Suprapubic skin (tissue), 4 donors: ENCODE measurements around the gene GSTT2B. TPM values are rescaled to one million over a fixed set of nuclear protein-coding genes. Genes with fewer than 3 reads are reported as not detected.

Experiments
- DNase-seq, 2 donors: peaks; one replicate each; pipeline ENCODE4 v3.0.0-alpha.2; 2019; ENCODE audit warnings: low spot score in 2 of 2
- H3K27ac ChIP-seq: fragments of 200-600 bp; sonication (generic); one replicate; pipeline ENCODE4 v1.5.1; 2019
- H3K27me3 ChIP-seq: fragments of 200-600 bp; sonication (generic); one replicate; pipeline ENCODE4 v1.5.1; 2019
- H3K36me3 ChIP-seq: fragments of 200-600 bp; sonication (generic); one replicate; pipeline ENCODE4 v1.5.1; 2019
- H3K4me1 ChIP-seq: fragments of 200-600 bp; sonication (generic); one replicate; pipeline ENCODE4 v1.5.1; 2019
- H3K4me3 ChIP-seq: fragments of 200-600 bp; sonication (generic); one replicate; pipeline ENCODE4 v1.5.1; 2019; ENCODE audit warnings: mild to moderate bottlenecking
- H3K9me3 ChIP-seq: fragments of 200-600 bp; sonication (generic); one replicate; pipeline ENCODE4 v1.5.1; 2019
- CTCF ChIP-seq, 2 donors: fragments of 200-600 bp in 1 of 2; fragments of 450-650 bp in 1 of 2; sonication (generic) in 1 of 2; IDR thresholded peaks; one replicate each; pipeline ENCODE4 v1.5.1; 2016 to 2019; ENCODE audit warnings: antibody characterized with exemption in 2 of 2, mild to moderate bottlenecking in 1 of 2, moderate library complexity in 1 of 2
- EP300 ChIP-seq: sonication (generic); formaldehyde crosslinking; IDR thresholded peaks from one replicate; pipeline ENCODE4 v1.6.1; 2017; ENCODE audit warnings: antibody characterized with exemption
- POLR2A ChIP-seq, 2 donors: fragments of 450-650 bp; IDR thresholded peaks; one replicate each; pipeline ENCODE4 v1.6.1; 2017; ENCODE audit warnings: antibody characterized with exemption in 2 of 2, mild to moderate bottlenecking in 2 of 2, moderate library complexity in 2 of 2
- POLR2AphosphoS5 ChIP-seq, 3 donors: sonication (generic); formaldehyde crosslinking; IDR thresholded peaks; one replicate each; pipeline ENCODE4 v1.6.1; 2017; ENCODE audit warnings: antibody characterized with exemption in 3 of 3
- WGBS: methylation state at CpG from one replicate; pipeline ENCODE4 v1.1.5; 2018; 5-methylcytosine and 5-hydroxymethylcytosine counted together
- total RNA-seq, 4 donors: library from RNA; depleted of rRNA; stranded (reverse); fragments of >200 nt; gene quantifications; one replicate each; pipeline ENCODE4 v1.1.0, GENCODE V29; 2016

GSTT2B gene
- total RNA-seq, 4 donors from 2014 or later, result 3.2 to 13.5 (median 6.7) TPM

- TF ChIP-seq POLR2A (IDR thresholded peaks at IDR 0.05) (no peak), CTCF (IDR thresholded peaks at IDR 0.05) (no peak), POLR2AphosphoS5 (IDR thresholded peaks at IDR 0.05) (no peak), EP300 (no peak)
- 3% methylated on average over 1 of the region's 1 CpG for WGBS
- peak overlapping the region; percentile 60 for H3K4me3 ChIP-seq
- no peak for DNase-seq
- peak overlapping the region; percentile 84 for H3K27ac ChIP-seq
- H3K36me3 ChIP-seq, result no peaks in the 10 kb centered on the region
- no peaks in the 10 kb centered on the region for H3K27me3 ChIP-seq
- H3K9me3 ChIP-seq, result no peaks in the 10 kb centered on the region
- peaks cover 13% of the 10 kb centered on the region for H3K4me1 ChIP-seq
These were observed 47.7 kb downstream of the GSTT2B start for GRCh38 chr22:23913306-23913660.

GRCh38 chr22:23912293-23912903 lies 48.6 kb downstream of the GSTT2B start:
- Histone ChIP-seq H3K4me1 (peaks cover 13% of the 10 kb centered on the region), H3K27ac (no peak overlapping the region), H3K27me3 (no peaks in the 10 kb centered on the region), H3K9me3 (no peaks in the 10 kb centered on the region), H3K36me3 (no peaks in the 10 kb centered on the region), H3K4me3 (no peak overlapping the region)
- no peak for TF ChIP-seq EP300
- no peak for TF ChIP-seq CTCF (IDR thresholded peaks at IDR 0.05)
- TF ChIP-seq POLR2A (IDR thresholded peaks at IDR 0.05), result no peak
- no peak for TF ChIP-seq POLR2AphosphoS5 (IDR thresholded peaks at IDR 0.05)
- WGBS, result 91% methylated on average over 9 of the region's 9 CpGs
- no peak for DNase-seq

- Histone ChIP-seq H3K9me3 (no peaks in the 10 kb centered on the region), H3K36me3 (no peaks in the 10 kb centered on the region), H3K27ac (no peak overlapping the region), H3K4me1 (peaks cover 13% of the 10 kb centered on the region), H3K27me3 (no peaks in the 10 kb centered on the region), H3K4me3 (no peak overlapping the region)
- WGBS, result 82% methylated on average over 12 of the region's 12 CpGs
- TF ChIP-seq EP300 (no peak), CTCF (IDR thresholded peaks at IDR 0.05) (no peak), POLR2A (IDR thresholded peaks at IDR 0.05) (no peak), POLR2AphosphoS5 (IDR thresholded peaks at IDR 0.05) (no peak)
- no peak for DNase-seq
These were observed 49.5 kb downstream of the GSTT2B start for GRCh38 chr22:23911318-23911980.

GRCh38 chr22:23910496-23911190 lies 50.4 kb downstream of the GSTT2B start:
- no peaks in the 10 kb centered on the region for H3K36me3 ChIP-seq
- WGBS, result 88% methylated on average over 3 of the region's 3 CpGs
- H3K27ac ChIP-seq, result no peak overlapping the region
- H3K9me3 ChIP-seq, result no peaks in the 10 kb centered on the region
- no peak overlapping the region for H3K4me3 ChIP-seq
- peaks cover 13% of the 10 kb centered on the region for H3K4me1 ChIP-seq
- peak in 1 of 2 donors; percentile 60 for DNase-seq
- H3K27me3 ChIP-seq, result no peaks in the 10 kb centered on the region
- TF ChIP-seq CTCF (IDR thresholded peaks at IDR 0.05), result no peak
- TF ChIP-seq POLR2A (IDR thresholded peaks at IDR 0.05), result no peak
- no peak for TF ChIP-seq EP300
- no peak for TF ChIP-seq POLR2AphosphoS5 (IDR thresholded peaks at IDR 0.05)

- Histone ChIP-seq H3K36me3 (no peaks in the 10 kb centered on the region), H3K4me3 (no peak overlapping the region), H3K27ac (no peak overlapping the region), H3K27me3 (no peaks in the 10 kb centered on the region), H3K9me3 (no peaks in the 10 kb centered on the region), H3K4me1 (peaks cover 12% of the 10 kb centered on the region)
- TF ChIP-seq POLR2A (IDR thresholded peaks at IDR 0.05) (no peak), POLR2AphosphoS5 (IDR thresholded peaks at IDR 0.05) (no peak), EP300 (no peak), CTCF (IDR thresholded peaks at IDR 0.05) (no peak)
- 54% methylated on average over 6 of the region's 6 CpGs for WGBS
- no peak for DNase-seq
These were observed 51.6 kb downstream of the GSTT2B start for GRCh38 chr22:23909296-23909898.
